NCI-H1105 (cell line): ENCODE results near the gene GCK.
"Not testable (repeated sequence)": the region's sequence is repeated elsewhere in the genome, so short reads cannot be mapped to it uniquely, and the experiment has no call there.

Experiments used
- DNase-seq: peaks from one replicate; lab custom pipeline; 2025; lab: John Stamatoyannopoulos, UW

GCK gene

DNA sequence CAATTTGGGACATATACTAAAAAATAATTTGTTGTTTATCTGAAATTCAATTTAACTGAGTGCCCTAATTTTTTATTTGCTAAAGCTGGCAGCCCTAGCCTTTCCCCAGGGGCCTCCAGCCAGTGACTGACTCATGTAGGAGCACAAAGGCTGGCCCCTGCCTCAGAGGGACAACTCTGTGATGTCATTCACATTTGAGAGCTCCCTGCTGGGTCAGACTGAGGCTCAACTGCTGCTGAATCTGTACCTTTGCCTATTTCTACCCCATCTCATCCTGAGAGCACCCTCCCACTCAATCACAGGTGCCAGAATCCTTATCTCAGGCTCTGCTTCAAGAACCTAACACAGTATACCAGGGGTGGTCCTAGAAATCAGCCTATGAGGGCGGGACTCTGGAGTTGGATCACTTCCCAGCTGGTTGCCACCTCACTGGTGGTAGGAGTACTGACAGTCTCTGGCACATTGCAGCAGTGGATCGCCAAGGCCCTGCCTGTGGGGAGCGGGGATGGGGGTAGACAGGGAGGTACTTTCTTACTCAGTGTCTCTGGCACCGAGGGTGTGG is 11.6 kb downstream of the GCK start:
- DNase-seq, result no peak

- DNase-seq, result no peak
Observed at GRCh38 chr7:44176486-44176885, 12.8 kb downstream of the GCK start.

GRCh38 chr7:44175730-44176129 is 13.5 kb downstream of the GCK start:
- DNase-seq, result no peak

DNA sequence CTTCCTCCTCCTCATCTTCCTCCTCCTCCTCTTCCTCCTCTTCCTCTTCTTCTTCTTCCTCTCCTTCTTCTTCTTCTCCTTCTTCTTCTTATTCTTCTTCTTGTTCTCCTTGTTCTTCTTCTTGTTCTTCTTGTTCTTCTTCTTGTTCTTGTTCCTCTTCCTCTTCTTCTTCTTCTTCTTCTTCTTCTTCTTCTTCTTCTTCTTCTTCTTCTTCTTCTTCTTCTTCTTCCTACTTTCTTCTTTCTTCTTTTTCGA is 14.6 kb downstream of the GCK start:
- DNase-seq, result not testable (repeated sequence)

DNA sequence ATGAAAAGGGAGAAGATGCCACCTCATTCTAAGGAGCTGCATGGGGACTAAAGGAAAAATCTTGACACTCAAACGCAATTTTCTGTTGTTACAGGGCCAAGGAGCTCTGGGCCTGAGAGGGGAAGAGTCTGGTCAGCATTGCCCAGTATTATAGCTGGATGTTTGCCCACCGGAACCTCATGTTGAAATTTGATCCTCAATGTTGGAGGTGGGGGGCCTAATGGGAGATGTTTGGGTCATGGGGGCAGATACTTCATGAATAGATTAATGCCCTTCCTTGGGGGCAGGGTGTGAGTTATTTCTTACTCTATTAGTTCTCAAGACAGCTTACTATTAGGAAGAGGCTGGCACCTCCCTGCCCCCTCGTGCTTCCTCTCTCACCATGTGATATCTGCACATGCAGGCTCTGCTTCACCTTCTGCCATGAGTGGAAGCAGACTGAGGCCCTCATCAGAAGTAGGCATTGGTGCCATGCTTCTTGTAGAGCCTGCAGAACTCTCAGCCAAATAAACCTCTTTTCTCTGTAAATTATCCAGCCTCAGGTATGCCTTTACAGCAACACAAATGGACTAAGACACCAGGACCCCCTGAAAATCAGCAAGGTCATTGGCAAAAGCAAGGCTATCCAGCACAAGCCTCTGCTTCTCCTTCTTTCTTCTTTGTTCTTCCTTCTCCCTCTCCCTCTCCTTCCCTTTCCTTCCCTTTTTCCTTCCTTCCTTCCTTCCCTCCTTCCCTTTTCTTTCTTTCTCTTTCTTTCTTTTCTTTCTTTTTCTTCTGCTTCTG is 15.1 kb downstream of the GCK start:
- DNase-seq, result no peak

GRCh38 chr7:44172803-44173424 is 16.3 kb downstream of the GCK start:
- peak; percentile 49 for DNase-seq

GRCh38 chr7:44172352-44172751 is 16.9 kb downstream of the GCK start:
- no peak for DNase-seq

GRCh38 chr7:44171901-44172300 is 17.3 kb downstream of the GCK start:
- not testable (repeated sequence) for DNase-seq

DNA sequence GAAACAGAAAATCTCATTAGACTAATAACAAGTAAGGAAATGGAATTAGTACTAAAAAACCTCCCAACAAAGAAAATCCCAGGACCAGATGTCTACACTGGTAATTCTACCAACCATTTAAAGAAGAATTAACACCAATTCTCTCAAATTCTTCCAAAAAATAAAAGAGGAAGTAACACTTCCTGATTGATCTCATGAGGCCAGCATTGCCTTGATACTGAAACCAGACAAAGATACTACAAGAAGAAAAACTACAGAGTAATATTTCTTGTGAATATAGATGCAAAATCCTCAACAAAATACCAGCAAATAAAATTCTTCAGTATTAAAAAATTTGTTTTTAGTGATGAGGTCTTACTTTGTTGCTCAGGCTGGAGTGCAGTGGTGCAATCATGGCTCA is 21.3 kb downstream of the GCK start:
- no peak for DNase-seq

- no peak for DNase-seq
Observed at GRCh38 chr7:44163591-44163990, 25.6 kb downstream of the GCK start.

GRCh38 chr7:44162785-44163395 is 26.3 kb downstream of the GCK start:
- DNase-seq, result no peak

DNA sequence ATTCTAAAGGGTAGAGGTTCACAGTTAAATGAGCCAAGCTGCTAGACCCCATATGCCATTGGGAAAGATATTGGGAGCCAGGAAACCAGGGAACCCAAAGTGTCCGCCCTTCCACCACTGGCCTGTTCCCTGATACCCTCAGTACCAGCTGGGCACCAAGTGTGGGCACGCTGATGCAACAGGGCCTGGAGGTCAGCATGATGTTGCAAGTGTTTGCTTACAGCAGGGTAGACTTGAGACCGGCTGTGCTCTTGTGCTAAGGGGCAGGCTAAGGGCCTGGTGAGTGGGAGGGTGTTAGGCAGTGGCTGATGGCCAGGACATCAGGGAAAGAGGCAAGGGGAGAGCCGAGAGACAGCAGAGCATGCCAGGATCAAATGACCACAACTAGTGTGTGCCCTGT is 27.1 kb downstream of the GCK start:
- DNase-seq, result no peak

DNA sequence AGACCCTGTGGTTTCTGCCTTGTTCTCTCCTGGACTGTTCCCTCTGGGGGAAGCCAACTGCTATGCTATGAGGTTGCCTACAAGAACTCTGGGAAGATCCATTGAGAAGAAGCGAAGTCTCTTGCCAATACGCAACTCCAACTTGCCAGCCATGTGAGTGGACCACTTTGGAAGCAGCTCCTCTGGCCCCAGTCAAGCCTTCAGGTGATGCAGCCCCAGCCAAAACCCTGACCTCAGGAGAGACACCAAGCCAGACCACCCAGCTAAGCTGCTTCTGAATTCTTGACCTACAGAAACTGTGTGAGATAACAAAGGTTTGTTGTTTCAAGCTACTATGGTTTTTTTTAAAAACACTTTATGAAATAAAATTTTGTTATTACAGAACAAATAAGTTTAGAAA is 27.9 kb downstream of the GCK start:
- no peak for DNase-seq

DNA sequence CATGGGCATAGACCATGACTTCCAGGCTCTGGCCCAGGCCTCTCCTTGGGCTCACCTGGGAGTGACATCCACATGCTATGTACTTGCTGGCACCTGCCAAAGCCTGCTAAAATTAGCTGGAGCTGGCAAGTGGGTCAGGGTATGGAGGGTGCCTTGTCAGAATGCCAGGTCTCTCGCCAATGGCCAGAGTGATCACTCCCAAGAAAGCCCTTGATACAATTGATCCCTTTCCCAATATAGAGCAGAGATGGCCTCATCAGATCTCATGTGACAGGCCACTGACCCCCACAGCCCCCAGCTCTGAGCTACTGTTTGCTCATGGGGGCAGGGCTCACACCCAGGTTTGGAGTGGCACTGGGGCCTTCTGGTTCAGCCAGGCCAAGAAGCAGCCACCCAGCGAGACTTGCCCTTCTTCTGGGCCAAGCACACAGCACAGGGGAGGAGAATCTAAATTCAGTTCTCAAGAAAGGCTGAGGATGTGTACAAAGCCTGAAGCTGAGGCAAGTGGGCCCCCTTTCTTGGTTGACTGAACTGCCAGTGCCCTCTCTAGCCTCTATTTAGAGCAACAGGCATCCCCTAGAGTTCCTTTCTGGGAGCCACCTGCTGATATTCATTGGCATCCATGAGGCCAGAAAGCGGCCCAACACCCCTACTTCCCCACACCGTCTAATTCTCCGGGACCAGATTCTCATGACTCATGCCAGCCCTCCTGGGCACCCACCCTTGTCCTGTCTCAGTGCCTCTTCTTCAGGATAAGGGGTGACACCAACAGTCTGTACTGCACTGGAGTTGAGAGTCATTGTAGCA is 29.2 kb downstream of the GCK start:
- no peak for DNase-seq

DNA sequence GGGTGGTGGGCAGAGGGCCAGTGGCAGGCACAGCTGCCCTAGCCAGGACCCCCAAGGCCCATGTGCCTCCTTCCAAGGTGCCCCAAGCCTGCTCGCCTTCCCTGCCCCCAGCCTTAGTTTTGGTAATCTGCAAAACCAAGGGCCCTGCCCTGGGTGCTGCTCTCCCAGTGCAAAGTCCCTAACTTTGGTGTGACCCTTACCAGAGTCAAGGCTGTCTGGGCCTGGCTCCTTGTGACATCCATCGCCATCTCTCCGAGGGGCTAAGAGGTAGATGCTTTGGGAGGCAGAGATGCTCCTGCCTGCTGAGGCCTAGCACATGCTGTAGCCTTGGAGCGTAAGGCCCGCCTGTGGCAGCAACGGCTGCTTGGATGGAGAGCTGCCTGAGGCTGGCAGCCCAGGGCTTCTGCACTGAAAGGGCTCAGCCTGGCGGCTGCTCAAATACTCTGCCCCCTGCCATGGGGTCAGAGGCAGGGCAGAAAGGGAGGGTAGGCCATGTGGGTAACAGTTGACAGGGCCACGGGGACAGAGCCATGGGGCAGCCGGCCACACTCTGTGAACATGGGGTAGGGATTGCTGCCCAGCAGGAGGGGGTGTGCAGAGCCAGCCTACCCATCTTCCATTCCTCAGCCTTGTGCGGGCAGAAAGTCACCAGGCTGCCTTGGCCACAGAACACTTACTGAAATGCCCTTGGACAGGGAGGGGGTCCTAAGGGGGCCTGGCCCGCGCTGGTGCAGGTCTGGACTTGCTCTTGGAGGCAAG is 30.2 kb downstream of the GCK start:
- DNase-seq, result no peak

DNA sequence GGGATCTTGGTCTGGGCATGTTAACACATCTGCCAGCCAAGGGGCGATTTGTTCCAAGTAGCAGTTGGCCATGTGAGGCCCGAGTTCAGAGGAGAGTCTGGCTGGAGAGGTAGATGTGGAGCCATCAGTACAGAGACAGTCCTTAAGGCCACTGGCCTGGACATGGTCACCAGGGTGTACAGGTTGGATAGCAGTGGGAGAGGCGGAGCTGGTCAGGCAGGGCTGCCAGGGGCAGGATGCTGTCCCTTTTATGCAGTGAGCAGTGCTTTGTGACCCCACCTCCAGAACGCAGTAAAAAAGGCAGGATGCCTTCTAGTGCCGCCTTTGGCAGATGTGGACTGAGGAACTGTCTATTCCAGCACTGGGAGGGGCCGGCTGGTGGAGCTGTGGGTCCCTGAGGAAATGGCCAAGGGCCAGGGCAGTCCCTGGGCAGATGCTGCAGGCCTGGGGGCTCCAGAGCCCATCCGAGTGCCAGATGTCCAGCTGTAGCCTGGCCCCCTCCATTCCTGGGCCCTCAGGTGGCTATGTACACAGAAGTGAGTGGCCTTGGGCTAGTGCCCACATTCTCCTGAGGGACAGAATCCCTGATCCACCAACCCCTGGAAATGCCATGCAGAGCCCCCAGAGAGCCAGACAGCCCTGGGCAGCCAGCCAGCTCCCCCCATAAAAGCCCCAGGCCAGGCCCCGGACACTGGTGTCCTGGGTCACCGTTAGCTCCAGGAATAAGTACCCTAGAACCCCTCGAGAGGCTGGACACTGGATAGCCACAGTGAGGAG is 31.0 kb downstream of the GCK start:
- DNase-seq, result no peak

GRCh38 chr7:44157116-44158080 is 31.8 kb downstream of the GCK start:
- DNase-seq, result no peak

GRCh38 chr7:44156453-44157010 is 32.7 kb downstream of the GCK start:
- DNase-seq, result no peak
